ENCODE data around the gene HSDL1. TPM values are rescaled to one million over a fixed set of nuclear protein-coding genes. Genes with fewer than 3 reads are reported as not detected.

Gene HSDL1
- polyA plus RNA-seq, 1 donor from 2014 or later = 217 TPM

- no peak overlapping the region for H3K27ac ChIP-seq (ENCODE audit: low read length)
- H3K4me3 ChIP-seq (ENCODE audit: low read length) = no peak overlapping the region
- H4K20me1 ChIP-seq (ENCODE audit: insufficient read depth) = no peaks in the 10 kb centered on the region
- TF ChIP-seq SMC3 (conservative IDR thresholded peaks at IDR 0.05; ENCODE audit: poor library complexity) (no peak), EP300 (conservative IDR thresholded peaks at IDR 0.05; ENCODE audit: poor library complexity, severe bottlenecking) (no peak), RAD21 (conservative IDR thresholded peaks at IDR 0.05) (no peak), POLR2AphosphoS5 (IDR thresholded peaks at IDR 0.05) (no peak), EZH2 (IDR thresholded peaks at IDR 0.05; ENCODE audit: borderline replicate concordance, insufficient read depth, low read length, poor library complexity, severe bottlenecking) (no peak), TAF1 (IDR thresholded peaks at IDR 0.05; ENCODE audit: low read depth) (no peak), CTCF (IDR thresholded peaks at IDR 0.05; ENCODE audit: poor library complexity, severe bottlenecking) (no peak), MXI1 (conservative IDR thresholded peaks at IDR 0.05; ENCODE audit: poor library complexity, severe bottlenecking) (no peak), REST (IDR thresholded peaks at IDR 0.05; ENCODE audit: borderline replicate concordance) (no peak)
- no peak overlapping the region for H3K4me2 ChIP-seq (ENCODE audit: low read length)
- no peak overlapping the region for H2AFZ ChIP-seq (ENCODE audit: low read depth, low read length)
- no peaks in the 10 kb centered on the region for H3K27me3 ChIP-seq (ENCODE audit: insufficient read depth, low read depth, low read length)
- no peaks in the 10 kb centered on the region for H3K36me3 ChIP-seq (ENCODE audit: insufficient read depth, low read length)
- no peaks in the 10 kb centered on the region for H3K9me3 ChIP-seq (ENCODE audit: low read length)
- H3K9ac ChIP-seq (ENCODE audit: low read length) = no peak overlapping the region
- H3K9me2 ChIP-seq (ENCODE audit: insufficient read depth, low read length) = no peaks in the 10 kb centered on the region
- peaks cover 12% of the 10 kb centered on the region for H3K79me2 ChIP-seq (replicated peaks; ENCODE audit: insufficient read depth, low read length)
- H3F3A ChIP-seq (ENCODE audit: insufficient read depth, low read length, poor library complexity, severe bottlenecking) = no peaks in the 10 kb centered on the region
These were observed 36.4 kb upstream of the HSDL1 start for GRCh38 chr16:84181144-84181915.

- H4K20me1 ChIP-seq (ENCODE audit: insufficient read depth) = no peaks in the 10 kb centered on the region
- no peak overlapping the region for H3K4me3 ChIP-seq (ENCODE audit: low read length)
- no peaks in the 10 kb centered on the region for H3K9me3 ChIP-seq (ENCODE audit: low read length)
- no peaks in the 10 kb centered on the region for H3F3A ChIP-seq (ENCODE audit: insufficient read depth, low read length, poor library complexity, severe bottlenecking)
- H2AFZ ChIP-seq (ENCODE audit: low read depth, low read length) = no peak overlapping the region
- H3K79me2 ChIP-seq (replicated peaks; ENCODE audit: insufficient read depth, low read length) = peaks cover 5% of the 10 kb centered on the region
- H3K4me2 ChIP-seq (ENCODE audit: low read length) = no peak overlapping the region
- no peaks in the 10 kb centered on the region for H3K27me3 ChIP-seq (ENCODE audit: insufficient read depth, low read depth, low read length)
- no peak overlapping the region for H3K9ac ChIP-seq (ENCODE audit: low read length)
- TF ChIP-seq CTCF (IDR thresholded peaks at IDR 0.05; ENCODE audit: poor library complexity, severe bottlenecking) (no peak), POLR2AphosphoS5 (IDR thresholded peaks at IDR 0.05) (no peak), EZH2 (IDR thresholded peaks at IDR 0.05; ENCODE audit: borderline replicate concordance, insufficient read depth, low read length, poor library complexity, severe bottlenecking) (no peak), EP300 (conservative IDR thresholded peaks at IDR 0.05; ENCODE audit: poor library complexity, severe bottlenecking) (no peak), MXI1 (conservative IDR thresholded peaks at IDR 0.05; ENCODE audit: poor library complexity, severe bottlenecking) (no peak), TAF1 (IDR thresholded peaks at IDR 0.05; ENCODE audit: low read depth) (no peak), SMC3 (conservative IDR thresholded peaks at IDR 0.05; ENCODE audit: poor library complexity) (no peak), REST (IDR thresholded peaks at IDR 0.05; ENCODE audit: borderline replicate concordance) (no peak), RAD21 (conservative IDR thresholded peaks at IDR 0.05) (no peak)
- H3K27ac ChIP-seq (ENCODE audit: low read length) = no peak overlapping the region
- no peaks in the 10 kb centered on the region for H3K9me2 ChIP-seq (ENCODE audit: insufficient read depth, low read length)
- H3K36me3 ChIP-seq (ENCODE audit: insufficient read depth, low read length) = no peaks in the 10 kb centered on the region
These were observed 35.7 kb upstream of the HSDL1 start for GRCh38 chr16:84180519-84181140.
